Chondrocyte (in vitro differentiated cells): ENCODE measurements around the gene CFB. TPM values are rescaled to one million over a fixed set of nuclear protein-coding genes. Genes with fewer than 3 reads are reported as not detected.

ENCODE experiments used
- DNase-seq: peaks from one replicate; pipeline ENCODE4 v3.0.0; 2021; ENCODE audit warnings: mixed read lengths, low spot score
- H3K27ac Mint-ChIP-seq: one replicate; pipeline ENCODE4 v1.8.0; 2021; ENCODE audit warnings: mild to moderate bottlenecking, moderate library complexity, mixed read lengths; ENCODE audit not compliant: unreplicated experiment
- H3K27me3 Mint-ChIP-seq: 2 replicates; pipeline ENCODE4 v1.8.0; 2021; ENCODE audit warnings: low read depth, mixed read lengths
- H3K36me3 Mint-ChIP-seq: 2 replicates; pipeline ENCODE4 v1.8.0; 2021; ENCODE audit warnings: low read depth, mixed read lengths
- H3K4me1 Mint-ChIP-seq: 2 replicates; pipeline ENCODE4 v1.8.0; 2021; ENCODE audit warnings: low read depth, mild to moderate bottlenecking, mixed read lengths
- H3K4me3 Mint-ChIP-seq: one replicate; pipeline ENCODE4 v1.8.0; 2021; ENCODE audit warnings: mild to moderate bottlenecking, moderate library complexity, mixed read lengths; ENCODE audit not compliant: unreplicated experiment
- H3K9me3 Mint-ChIP-seq: 2 replicates; pipeline ENCODE4 v1.8.0; 2021; ENCODE audit warnings: low read depth, mixed read lengths
- CTCF ChIP-seq: fragments of 200-600 bp; sonication (generic); IDR thresholded peaks from 2 replicates; pipeline ENCODE4 v1.5.0; 2021; ENCODE audit warnings: antibody characterized with exemption, mild to moderate bottlenecking, moderate library complexity
- total RNA-seq: library from RNA; stranded (reverse); gene quantifications from 3 replicates; pipeline ENCODE4 v1.2.1, GENCODE V29; 2021

Gene CFB
- total RNA-seq, 1 donor from 2014 or later = 3.2 TPM

GRCh38 chr6:31935021-31935420 is 10.9 kb upstream of the CFB start:
- no peak for DNase-seq
- Mint-ChIP-seq H3K9me3 (no peaks in the 10 kb centered on the region), H3K36me3 (no peaks in the 10 kb centered on the region), H3K27ac (no peak overlapping the region), H3K27me3 (peaks cover 9% of the 10 kb centered on the region), H3K4me1 (peaks cover under 1% of the 10 kb centered on the region), H3K4me3 (no peak overlapping the region)
- TF ChIP-seq CTCF = no peak

GRCh38 chr6:31935823-31936222 is 10.1 kb upstream of the CFB start:
- DNase-seq = no peak
- Mint-ChIP-seq H3K36me3 (no peaks in the 10 kb centered on the region), H3K27me3 (peaks cover 9% of the 10 kb centered on the region), H3K27ac (no peak overlapping the region), H3K4me3 (no peak overlapping the region), H3K4me1 (peaks cover 9% of the 10 kb centered on the region), H3K9me3 (no peaks in the 10 kb centered on the region)
- no peak for TF ChIP-seq CTCF

GRCh38 chr6:31940256-31940664 is 5.6 kb upstream of the CFB start:
- peaks cover 3% of the 10 kb centered on the region for H3K27me3 Mint-ChIP-seq
- H3K4me3 Mint-ChIP-seq = peak overlapping the region; percentile 8
- H3K9me3 Mint-ChIP-seq = no peaks in the 10 kb centered on the region
- H3K36me3 Mint-ChIP-seq = peaks cover 2% of the 10 kb centered on the region
- peaks cover 17% of the 10 kb centered on the region for H3K4me1 Mint-ChIP-seq
- peak overlapping the region; percentile 73 for H3K27ac Mint-ChIP-seq
- no peak for TF ChIP-seq CTCF
- DNase-seq = no peak

- H3K27ac Mint-ChIP-seq = no peak overlapping the region
- H3K36me3 Mint-ChIP-seq = peaks cover 2% of the 10 kb centered on the region
- peaks cover 3% of the 10 kb centered on the region for H3K27me3 Mint-ChIP-seq
- TF ChIP-seq CTCF = no peak
- peaks cover 32% of the 10 kb centered on the region for H3K4me1 Mint-ChIP-seq
- H3K4me3 Mint-ChIP-seq = no peak overlapping the region
- H3K9me3 Mint-ChIP-seq = no peaks in the 10 kb centered on the region
- DNase-seq = no peak
Measured at GRCh38 chr6:31943742-31944141, 2.2 kb upstream of the CFB start.

- Mint-ChIP-seq H3K27ac (peak overlapping the region; percentile 95), H3K4me1 (peaks cover 30% of the 10 kb centered on the region), H3K4me3 (no peak overlapping the region), H3K27me3 (peaks cover 3% of the 10 kb centered on the region), H3K9me3 (no peaks in the 10 kb centered on the region), H3K36me3 (peaks cover 2% of the 10 kb centered on the region)
- no peak for TF ChIP-seq CTCF
- DNase-seq = no peak
Measured at GRCh38 chr6:31945154-31945506, 765 bp upstream of the CFB start.
